NCI-H2081 treated with DMSO at 0.1 percent for 48 hours (cell line): ENCODE measurements around the gene VCAN.

Source experiments
- DNase-seq: peaks from one replicate; lab custom pipeline; 2025; lab: John Stamatoyannopoulos, UW

The VCAN gene

GRCh38 chr5:83539463-83539790 lies 67.9 kb downstream of the VCAN start:
- no peak for DNase-seq

GRCh38 chr5:83540105-83540504 lies 68.6 kb downstream of the VCAN start:
- no peak for DNase-seq

- DNase-seq: no peak
Measured at GRCh38 chr5:83540783-83541182, 69.2 kb downstream of the VCAN start.

GRCh38 chr5:83542839-83543238 lies 71.3 kb downstream of the VCAN start:
- DNase-seq: no peak

GRCh38 chr5:83543898-83544297 lies 72.4 kb downstream of the VCAN start:
- no peak for DNase-seq

- DNase-seq: no peak
Measured at GRCh38 chr5:83547161-83547560, 75.6 kb downstream of the VCAN start.

- no peak for DNase-seq
Measured at GRCh38 chr5:83547889-83548288, 76.3 kb downstream of the VCAN start.

- no peak for DNase-seq
Measured at GRCh38 chr5:83548581-83548980, 77.0 kb downstream of the VCAN start.

GRCh38 chr5:83549076-83549475 lies 77.5 kb downstream of the VCAN start:
- no peak for DNase-seq

GRCh38 chr5:83549674-83550073 lies 78.1 kb downstream of the VCAN start:
- DNase-seq: no peak

GRCh38 chr5:83551821-83552220 lies 80.3 kb downstream of the VCAN start:
- no peak for DNase-seq

- DNase-seq: no peak
Measured at GRCh38 chr5:83552275-83552674, 80.7 kb downstream of the VCAN start.

GRCh38 chr5:83553000-83553486 lies 81.5 kb downstream of the VCAN start:
- no peak for DNase-seq

- DNase-seq: no peak
Measured at GRCh38 chr5:83554133-83554532, 82.6 kb downstream of the VCAN start.

GRCh38 chr5:83554686-83555085 lies 83.1 kb downstream of the VCAN start:
- DNase-seq: no peak

GRCh38 chr5:83555263-83555662 lies 83.7 kb downstream of the VCAN start:
- no peak for DNase-seq

GRCh38 chr5:83556190-83556589 lies 84.6 kb downstream of the VCAN start:
- no peak for DNase-seq

GRCh38 chr5:83559118-83559785 lies 87.7 kb downstream of the VCAN start:
- DNase-seq: no peak

- DNase-seq: no peak
Measured at GRCh38 chr5:83562071-83562606, 90.6 kb downstream of the VCAN start.

- DNase-seq: no peak
Measured at GRCh38 chr5:83562791-83563557, 91.4 kb downstream of the VCAN start.

GRCh38 chr5:83563631-83564030 lies 92.1 kb downstream of the VCAN start:
- DNase-seq: no peak

- peak; percentile 1 for DNase-seq
Measured at GRCh38 chr5:83564069-83564749, 92.7 kb downstream of the VCAN start.

GRCh38 chr5:83567741-83568140 lies 96.2 kb downstream of the VCAN start:
- no peak for DNase-seq
